Measurements from ENCODE around the gene ZNF205.
"Not testable (repeated sequence)": the region's sequence is repeated elsewhere in the genome, so short reads cannot be mapped to it uniquely, and the experiment has no call there.

ZNF205 gene

DNA sequence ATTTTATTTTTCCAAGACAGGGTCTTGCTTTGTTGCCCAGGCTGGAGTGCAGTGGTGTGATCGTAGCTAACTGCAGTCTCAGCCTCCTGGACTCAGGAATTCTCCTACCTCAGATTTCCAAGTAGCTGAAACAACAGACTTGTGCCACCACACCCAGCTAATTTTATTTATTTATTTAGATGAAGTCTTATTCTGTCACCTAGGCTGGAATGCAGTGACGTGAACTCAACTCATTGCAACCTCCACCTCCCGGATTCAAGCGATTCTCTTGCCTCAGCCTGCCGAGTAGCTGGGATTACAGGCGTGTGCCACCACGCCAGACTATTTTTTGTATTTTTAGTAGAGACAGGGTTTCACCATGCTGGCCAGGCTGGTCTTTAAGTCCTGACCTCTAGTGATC, 56.3 kb downstream of the ZNF205 start:
- not testable (repeated sequence) for H3K27ac ChIP-seq (ENCODE audit: low read depth, low read length); H3K9ac ChIP-seq (ENCODE audit: low read depth, low read length)
- WGBS, result 92% methylated on average over 7 of the region's 7 CpGs

More for the DNA sequence above, 56.3 kb downstream of the ZNF205 start:
- H3K4me3 ChIP-seq (ENCODE audit: low read length); H3K36me3 ChIP-seq (ENCODE audit: insufficient read depth, low read length); H3K4me1 ChIP-seq (ENCODE audit: insufficient read depth, low read length); H3K9me3 ChIP-seq (ENCODE audit: insufficient read depth, low read depth, low read length): not testable (repeated sequence)
- peaks cover 63% of the 10 kb centered on the region for H3K27me3 ChIP-seq (ENCODE audit: insufficient read depth, low read length)

Measured in HUES64 (cell line).